ENCODE data around the gene SYNGR2. TPM values are rescaled to one million over a fixed set of nuclear protein-coding genes. Genes with fewer than 3 reads are reported as not detected.

Gene SYNGR2
- total and polyA plus RNA-seq, 9 of the 15 experiments (the other 6 are each of a cell fraction or from before 2014, with no cell fraction given): 1.4 to 173 (median 87.8) TPM

- Histone ChIP-seq H4K20me1 (replicated peaks; ENCODE audit: control insufficient read depth, insufficient read depth, low read length) (no peaks in the 10 kb centered on the region), H3K9me1 (ENCODE audit: control insufficient read depth, insufficient read depth, low read length) (peaks cover 3% of the 10 kb centered on the region), H3K9me3 (replicated peaks; ENCODE audit: control insufficient read depth, insufficient read depth, low read depth, low read length) (no peaks in the 10 kb centered on the region), H3K9ac (ENCODE audit: insufficient read depth in 1 of 2, low read depth in 2 of 2, low read length in 2 of 2) (no peak overlapping the region; a peak in 1 of 4 replicates), H3K27ac (ENCODE audit: extremely low read depth, low read depth, low read length) (peak overlapping the region; percentile 3; the same call in 1 of the 3 replicates), H3K36me3 (ENCODE audit: control insufficient read depth, insufficient read depth, low read length) (peaks cover 2% of the 10 kb centered on the region; the same call in 1 of the 3 replicates), H2AFZ (ENCODE audit: low read depth, low read length) (no peak overlapping the region), H3K79me2 (ENCODE audit: control insufficient read depth, insufficient read depth, low read length) (no peaks in the 10 kb centered on the region), H3K4me3 (no peak overlapping the region), H3K27me3 (ENCODE audit: control insufficient read depth in 2 of 2, insufficient read depth in 2 of 2, low read length in 2 of 2) (no peaks in the 10 kb centered on the region), H3K4me2 (ENCODE audit: insufficient read depth, low read length) (no peak overlapping the region), H3K4me1 (replicated peaks in 1 of 2; ENCODE audit: control insufficient read depth in 2 of 2, insufficient read depth in 2 of 2, low read length in 2 of 2) (peaks cover 14 to 42% of the 10 kb centered on the region in 2 experiments; a peak in 4 of 5 replicates)
- intact Hi-C loops (cut with micrococcal nuclease) (no loop called here), in situ Hi-C loops (cut with MboI) (no loop called here)
- peak; percentile 46 for FAIRE-seq
- no peak for ATAC-seq
- WGBS (ENCODE audit: insufficient coverage, low coverage, missing lambda C conversion rate): 40% methylated on average over 10 of the region's 10 CpGs
- POLR2A ChIA-PET: interaction anchor here (0.6 kb wide), 1 partner anchor 28 kb away, joined by 3 read pairs; no protein-coding TSS in a partner anchor
- no TSS peak for BruUV-seq (replicated peaks)
- no peak for DNase-seq (ENCODE audit: extremely low read depth in 1 of 4, low spot score in 3 of 4)
- CTCF ChIA-PET (ENCODE audit: low intra/inter-chr PET ratio): no interaction called here
- TF ChIP-seq, protein P1, sequence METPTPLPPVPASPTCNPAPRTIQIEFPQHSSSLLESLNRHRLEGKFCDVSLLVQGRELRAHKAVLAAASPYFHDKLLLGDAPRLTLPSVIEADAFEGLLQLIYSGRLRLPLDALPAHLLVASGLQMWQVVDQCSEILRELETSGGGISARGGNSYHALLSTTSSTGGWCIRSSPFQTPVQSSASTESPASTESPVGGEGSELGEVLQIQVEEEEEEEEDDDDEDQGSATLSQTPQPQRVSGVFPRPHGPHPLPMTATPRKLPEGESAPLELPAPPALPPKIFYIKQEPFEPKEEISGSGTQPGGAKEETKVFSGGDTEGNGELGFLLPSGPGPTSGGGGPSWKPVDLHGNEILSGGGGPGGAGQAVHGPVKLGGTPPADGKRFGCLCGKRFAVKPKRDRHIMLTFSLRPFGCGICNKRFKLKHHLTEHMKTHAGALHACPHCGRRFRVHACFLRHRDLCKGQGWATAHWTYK (CRISPR knock-in tag; IDR thresholded peaks at IDR 0.05): no peak
- no peak for TF ChIP-seq PCBP2 (IDR thresholded peaks at IDR 0.05; ENCODE audit: low read depth, low read length, poor library complexity, severe bottlenecking)
- no peak for TF ChIP-seq ESRRA (IDR thresholded peaks at IDR 0.05; ENCODE audit: borderline replicate concordance, low read depth)
- TF ChIP-seq, protein P2, sequence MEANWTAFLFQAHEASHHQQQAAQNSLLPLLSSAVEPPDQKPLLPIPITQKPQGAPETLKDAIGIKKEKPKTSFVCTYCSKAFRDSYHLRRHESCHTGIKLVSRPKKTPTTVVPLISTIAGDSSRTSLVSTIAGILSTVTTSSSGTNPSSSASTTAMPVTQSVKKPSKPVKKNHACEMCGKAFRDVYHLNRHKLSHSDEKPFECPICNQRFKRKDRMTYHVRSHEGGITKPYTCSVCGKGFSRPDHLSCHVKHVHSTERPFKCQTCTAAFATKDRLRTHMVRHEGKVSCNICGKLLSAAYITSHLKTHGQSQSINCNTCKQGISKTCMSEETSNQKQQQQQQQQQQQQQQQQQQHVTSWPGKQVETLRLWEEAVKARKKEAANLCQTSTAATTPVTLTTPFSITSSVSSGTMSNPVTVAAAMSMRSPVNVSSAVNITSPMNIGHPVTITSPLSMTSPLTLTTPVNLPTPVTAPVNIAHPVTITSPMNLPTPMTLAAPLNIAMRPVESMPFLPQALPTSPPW (CRISPR knock-in tag; IDR thresholded peaks at IDR 0.05): peak; percentile 60; the same call in 1 of the 2 replicates
- TF ChIP-seq NR2C2 (CRISPR knock-in tag; IDR thresholded peaks at IDR 0.05): no peak
- TF ChIP-seq NR2C2 (tag; IDR thresholded peaks at IDR 0.05): no peak
- TF ChIP-seq, protein P3, sequence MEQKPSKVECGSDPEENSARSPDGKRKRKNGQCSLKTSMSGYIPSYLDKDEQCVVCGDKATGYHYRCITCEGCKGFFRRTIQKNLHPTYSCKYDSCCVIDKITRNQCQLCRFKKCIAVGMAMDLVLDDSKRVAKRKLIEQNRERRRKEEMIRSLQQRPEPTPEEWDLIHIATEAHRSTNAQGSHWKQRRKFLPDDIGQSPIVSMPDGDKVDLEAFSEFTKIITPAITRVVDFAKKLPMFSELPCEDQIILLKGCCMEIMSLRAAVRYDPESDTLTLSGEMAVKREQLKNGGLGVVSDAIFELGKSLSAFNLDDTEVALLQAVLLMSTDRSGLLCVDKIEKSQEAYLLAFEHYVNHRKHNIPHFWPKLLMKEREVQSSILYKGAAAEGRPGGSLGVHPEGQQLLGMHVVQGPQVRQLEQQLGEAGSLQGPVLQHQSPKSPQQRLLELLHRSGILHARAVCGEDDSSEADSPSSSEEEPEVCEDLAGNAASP (IDR thresholded peaks at IDR 0.05): no peak
- peak; percentile 82 for TF ChIP-seq CEBPB (tag; IDR thresholded peaks at IDR 0.05)
- no peak for TF ChIP-seq MAFK (IDR thresholded peaks at IDR 0.05; ENCODE audit: low read length)
- TF ChIP-seq ELF4 (CRISPR knock-in tag; IDR thresholded peaks at IDR 0.05): no peak
- TF ChIP-seq ZNF316 (IDR thresholded peaks at IDR 0.05): peak; percentile 41; the same call in 1 of the 2 replicates
- peak; percentile 45 for TF ChIP-seq FOSL1 (tag; conservative IDR thresholded peaks at IDR 0.05)
- TF ChIP-seq ZNF584 (CRISPR knock-in tag; IDR thresholded peaks at IDR 0.05; ENCODE audit: low read depth): no peak
- TF ChIP-seq ZNF212 (CRISPR knock-in tag; IDR thresholded peaks at IDR 0.05): no peak
- TF ChIP-seq CBFA2T2 (conservative IDR thresholded peaks at IDR 0.05): no peak
- no peak for TF ChIP-seq HDAC8 (tag; IDR thresholded peaks at IDR 0.05)
- TF ChIP-seq HMG20B (CRISPR knock-in tag; IDR thresholded peaks at IDR 0.05): no peak
- no peak for TF ChIP-seq ZNF445 (CRISPR knock-in tag; IDR thresholded peaks at IDR 0.05; ENCODE audit: low read depth)
- no peak for TF ChIP-seq CCNT2 (IDR thresholded peaks at IDR 0.05; ENCODE audit: borderline replicate concordance, extremely low read depth, insufficient read length, low read depth, low read length)
These were observed 8.7 kb upstream of the SYNGR2 start for GRCh38 chr17:78159575-78160158.

Measured in K562 (cell line).